ENCODE measurements around the gene CD99.

DNA sequence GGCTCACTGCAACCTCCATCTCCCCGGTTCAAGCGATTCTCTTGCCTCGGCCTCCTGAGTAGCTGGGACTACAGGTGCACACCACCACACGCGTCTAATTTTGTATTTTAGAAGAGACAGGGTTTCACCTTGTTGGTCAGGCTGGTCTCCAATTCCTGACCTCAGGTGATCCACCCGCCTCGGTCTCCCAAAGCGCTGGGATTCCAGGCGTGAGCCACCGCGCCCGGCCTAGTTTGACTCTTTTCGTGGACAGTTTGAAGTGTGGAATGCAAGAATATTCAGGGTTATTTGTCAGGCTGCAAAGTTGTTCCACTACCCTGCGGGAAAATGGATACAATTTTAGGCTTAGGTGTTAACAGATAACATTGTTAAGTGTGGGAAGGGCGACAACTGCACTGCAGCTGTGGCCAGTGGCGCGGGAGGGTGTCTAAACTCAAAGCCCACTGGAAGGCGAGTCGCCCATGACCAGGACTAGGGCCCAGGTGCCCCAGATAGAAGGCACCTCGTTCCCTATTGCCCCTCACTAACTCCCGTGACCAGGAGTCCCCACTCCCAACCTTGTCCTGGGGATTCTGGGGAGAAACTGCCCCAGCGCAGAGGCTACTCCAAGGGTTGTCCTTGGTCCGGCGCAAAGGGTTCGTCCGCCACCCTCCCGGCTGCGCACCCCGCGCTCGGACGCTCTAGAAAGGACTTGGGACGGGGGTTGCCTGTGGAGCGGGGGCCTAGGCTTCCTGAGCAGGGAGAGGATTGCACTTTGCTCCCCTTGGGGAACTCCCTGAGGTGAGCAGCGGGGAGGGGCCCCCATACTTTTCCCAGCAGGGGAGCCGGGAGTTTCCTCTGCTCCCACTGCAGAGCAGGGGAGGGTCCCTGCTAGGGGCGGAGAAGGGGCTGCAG is 1.1 kb upstream of the CD99 start:
- TF ChIP-seq, protein P1, sequence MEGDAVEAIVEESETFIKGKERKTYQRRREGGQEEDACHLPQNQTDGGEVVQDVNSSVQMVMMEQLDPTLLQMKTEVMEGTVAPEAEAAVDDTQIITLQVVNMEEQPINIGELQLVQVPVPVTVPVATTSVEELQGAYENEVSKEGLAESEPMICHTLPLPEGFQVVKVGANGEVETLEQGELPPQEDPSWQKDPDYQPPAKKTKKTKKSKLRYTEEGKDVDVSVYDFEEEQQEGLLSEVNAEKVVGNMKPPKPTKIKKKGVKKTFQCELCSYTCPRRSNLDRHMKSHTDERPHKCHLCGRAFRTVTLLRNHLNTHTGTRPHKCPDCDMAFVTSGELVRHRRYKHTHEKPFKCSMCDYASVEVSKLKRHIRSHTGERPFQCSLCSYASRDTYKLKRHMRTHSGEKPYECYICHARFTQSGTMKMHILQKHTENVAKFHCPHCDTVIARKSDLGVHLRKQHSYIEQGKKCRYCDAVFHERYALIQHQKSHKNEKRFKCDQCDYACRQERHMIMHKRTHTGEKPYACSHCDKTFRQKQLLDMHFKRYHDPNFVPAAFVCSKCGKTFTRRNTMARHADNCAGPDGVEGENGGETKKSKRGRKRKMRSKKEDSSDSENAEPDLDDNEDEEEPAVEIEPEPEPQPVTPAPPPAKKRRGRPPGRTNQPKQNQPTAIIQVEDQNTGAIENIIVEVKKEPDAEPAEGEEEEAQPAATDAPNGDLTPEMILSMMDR (IDR thresholded peaks at IDR 0.05), result no peak
- no peak for TF ChIP-seq EZH2 (IDR thresholded peaks at IDR 0.05; ENCODE audit: borderline replicate concordance, insufficient read depth, low read depth, low read length, poor library complexity, severe bottlenecking)

All from B cell (primary cell).